ENCODE data around the gene TMEM165.
"Not testable (repeated sequence)": the region's sequence is repeated elsewhere in the genome, so short reads cannot be mapped to it uniquely, and the experiment has no call there.

The TMEM165 gene, protein sequence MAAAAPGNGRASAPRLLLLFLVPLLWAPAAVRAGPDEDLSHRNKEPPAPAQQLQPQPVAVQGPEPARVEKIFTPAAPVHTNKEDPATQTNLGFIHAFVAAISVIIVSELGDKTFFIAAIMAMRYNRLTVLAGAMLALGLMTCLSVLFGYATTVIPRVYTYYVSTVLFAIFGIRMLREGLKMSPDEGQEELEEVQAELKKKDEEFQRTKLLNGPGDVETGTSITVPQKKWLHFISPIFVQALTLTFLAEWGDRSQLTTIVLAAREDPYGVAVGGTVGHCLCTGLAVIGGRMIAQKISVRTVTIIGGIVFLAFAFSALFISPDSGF

DNA sequence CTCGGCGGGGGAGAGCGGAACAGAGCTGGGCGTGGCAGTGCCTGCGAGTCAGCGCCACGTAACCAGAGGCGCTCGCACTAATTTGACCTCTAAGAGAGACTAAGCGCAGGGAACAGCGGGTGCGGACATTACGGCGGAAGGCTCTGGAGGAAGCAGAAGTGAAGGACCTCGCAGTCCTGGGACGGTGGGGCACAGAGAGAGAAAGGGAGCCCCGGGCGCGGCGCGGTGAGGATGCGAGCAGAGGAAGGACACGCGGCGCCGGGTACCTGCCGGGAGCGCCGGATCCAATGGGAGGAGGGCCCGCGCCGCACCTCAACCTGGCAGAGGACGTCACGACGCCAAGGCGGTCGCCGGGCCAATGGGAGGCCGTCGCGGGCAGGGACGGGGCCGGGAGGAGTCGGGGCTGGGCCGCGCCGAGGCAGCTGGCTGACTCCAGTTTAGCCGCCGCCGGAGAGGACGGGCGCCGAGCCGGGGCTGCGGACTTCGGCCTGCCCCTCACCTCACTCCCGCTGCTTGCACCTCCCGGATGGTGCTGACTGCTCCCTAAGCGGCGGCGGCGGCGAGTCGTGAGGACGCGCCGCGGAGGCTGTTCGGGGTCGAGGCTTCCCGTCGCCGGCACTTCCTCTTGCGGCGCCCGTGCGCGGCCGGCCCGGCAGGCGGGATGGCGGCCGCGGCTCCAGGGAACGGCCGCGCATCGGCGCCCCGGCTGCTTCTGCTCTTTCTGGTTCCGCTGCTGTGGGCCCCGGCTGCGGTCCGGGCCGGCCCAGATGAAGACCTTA, at the start of gene TMEM165:
TMEM165 (plus strand) TSS at position 429 of the 779 bp plus-strand sequence; CDS start at position 662, 233 bp downstream.
- TF ChIP-seq, protein P1, sequence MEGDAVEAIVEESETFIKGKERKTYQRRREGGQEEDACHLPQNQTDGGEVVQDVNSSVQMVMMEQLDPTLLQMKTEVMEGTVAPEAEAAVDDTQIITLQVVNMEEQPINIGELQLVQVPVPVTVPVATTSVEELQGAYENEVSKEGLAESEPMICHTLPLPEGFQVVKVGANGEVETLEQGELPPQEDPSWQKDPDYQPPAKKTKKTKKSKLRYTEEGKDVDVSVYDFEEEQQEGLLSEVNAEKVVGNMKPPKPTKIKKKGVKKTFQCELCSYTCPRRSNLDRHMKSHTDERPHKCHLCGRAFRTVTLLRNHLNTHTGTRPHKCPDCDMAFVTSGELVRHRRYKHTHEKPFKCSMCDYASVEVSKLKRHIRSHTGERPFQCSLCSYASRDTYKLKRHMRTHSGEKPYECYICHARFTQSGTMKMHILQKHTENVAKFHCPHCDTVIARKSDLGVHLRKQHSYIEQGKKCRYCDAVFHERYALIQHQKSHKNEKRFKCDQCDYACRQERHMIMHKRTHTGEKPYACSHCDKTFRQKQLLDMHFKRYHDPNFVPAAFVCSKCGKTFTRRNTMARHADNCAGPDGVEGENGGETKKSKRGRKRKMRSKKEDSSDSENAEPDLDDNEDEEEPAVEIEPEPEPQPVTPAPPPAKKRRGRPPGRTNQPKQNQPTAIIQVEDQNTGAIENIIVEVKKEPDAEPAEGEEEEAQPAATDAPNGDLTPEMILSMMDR (IDR thresholded peaks at IDR 0.05; ENCODE audit: insufficient read depth, low read depth, low read length, missing control alignments) = no peak
- H3K4me3 ChIP-seq (ENCODE audit: low read depth, low read length) = peak within 1 kb of the TSS; percentile 75
- peak; percentile 94 for DNase-seq (ENCODE audit: low read depth)

DNA sequence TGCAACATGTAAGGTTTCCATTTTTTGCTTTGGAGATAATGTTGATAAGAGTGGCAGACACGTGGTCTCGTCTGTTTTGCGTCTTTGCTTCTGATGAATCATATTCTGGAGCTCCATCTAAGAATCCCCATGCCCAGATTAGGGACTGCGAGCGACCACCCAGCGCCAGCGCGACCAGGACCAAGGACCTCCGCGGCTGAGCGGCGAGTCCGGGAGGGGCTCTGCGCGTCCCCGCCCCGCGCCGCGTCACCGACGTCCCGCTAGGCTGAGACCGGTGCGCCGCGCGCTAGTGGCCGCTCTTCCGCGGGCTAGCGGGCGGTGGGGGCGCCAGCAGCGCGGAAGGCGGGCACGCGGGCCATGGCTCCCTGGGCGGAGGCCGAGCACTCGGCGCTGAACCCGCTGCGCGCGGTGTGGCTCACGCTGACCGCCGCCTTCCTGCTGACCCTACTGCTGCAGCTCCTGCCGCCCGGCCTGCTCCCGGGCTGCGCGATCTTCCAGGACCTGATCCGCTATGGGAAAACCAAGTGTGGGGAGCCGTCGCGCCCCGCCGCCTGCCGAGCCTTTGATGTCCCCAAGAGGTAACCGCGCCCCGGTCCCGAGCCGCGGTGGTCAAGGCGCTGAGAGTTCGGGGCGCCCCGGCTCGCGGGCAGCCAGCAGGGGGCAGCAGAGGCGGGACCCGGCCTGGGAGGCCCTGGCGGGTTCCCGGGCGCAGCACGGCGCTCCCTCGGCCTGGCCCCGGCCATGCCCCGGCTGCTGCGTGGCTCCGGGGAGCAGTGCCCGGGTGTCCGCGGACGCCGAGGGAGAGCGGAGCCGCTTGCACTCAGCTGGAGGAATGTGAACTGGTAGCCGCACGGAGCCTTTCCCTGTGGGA, 49.5 kb upstream of the TMEM165 start, which contains the start of gene SRD5A3:
SRD5A3 (plus strand) TSS at position 263 of the 871 bp plus-strand sequence; CDS start at position 358, 95 bp downstream.
- TF ChIP-seq, protein P1 (IDR thresholded peaks at IDR 0.05; ENCODE audit: insufficient read depth, low read depth, low read length, missing control alignments) = peak; percentile 77
- H3K4me3 ChIP-seq (ENCODE audit: low read depth, low read length) = peak within 1 kb of the TSS; percentile 81
- peak; percentile 91 for DNase-seq (ENCODE audit: low read depth)

DNA sequence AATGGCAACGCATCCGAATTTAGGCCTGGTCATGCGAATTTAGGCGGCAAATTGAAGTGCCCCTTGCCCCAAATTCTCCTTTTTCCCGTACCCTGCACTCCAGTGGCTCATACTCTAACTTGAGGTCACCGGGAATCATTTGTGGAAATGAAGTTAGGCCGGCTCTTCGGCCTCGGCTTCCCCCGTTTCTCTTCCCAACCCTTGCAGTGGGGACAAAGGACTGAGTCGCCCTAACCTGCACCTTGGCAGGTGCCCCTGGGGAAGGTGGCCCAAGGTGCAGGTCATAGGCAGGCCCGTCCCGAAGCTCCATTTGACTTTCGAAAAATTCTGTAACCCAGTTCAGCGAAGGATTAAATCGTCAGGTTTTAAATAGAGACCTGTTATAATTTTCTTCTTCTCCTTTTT, 48.9 kb upstream of the TMEM165 start:
- TF ChIP-seq, protein P1 (IDR thresholded peaks at IDR 0.05; ENCODE audit: insufficient read depth, low read depth, low read length, missing control alignments) = no peak
- no peak for DNase-seq (ENCODE audit: low read depth)

DNA sequence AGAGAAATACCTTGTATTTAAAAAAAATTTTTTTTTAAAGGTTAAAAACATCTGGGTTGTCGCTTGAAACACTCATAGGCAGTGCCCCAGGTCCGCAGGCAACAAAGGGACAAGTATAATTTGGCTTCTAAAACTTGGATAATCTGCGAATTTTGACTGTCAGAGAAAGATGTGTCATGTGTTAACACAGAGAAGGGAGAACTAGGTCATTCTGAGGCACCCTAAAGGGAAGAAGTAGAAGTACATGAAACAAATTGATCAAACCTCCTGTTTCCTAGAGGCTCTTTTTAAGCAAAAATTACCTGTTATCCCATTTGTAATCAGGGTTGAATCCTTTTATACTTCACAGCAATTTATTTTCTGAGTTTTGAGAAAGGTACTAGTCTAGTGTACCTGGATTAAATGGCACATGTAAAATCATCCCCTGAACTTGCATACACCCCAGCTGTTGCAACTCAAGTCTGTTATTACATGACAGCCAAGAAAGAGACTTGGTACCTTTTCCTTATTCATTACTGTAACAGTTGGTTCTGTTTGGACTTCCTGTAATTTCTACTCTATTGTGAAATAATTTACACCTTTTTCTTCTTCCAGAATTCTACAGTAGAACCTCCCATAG, 48.0 kb upstream of the TMEM165 start:
- no peak for DNase-seq (ENCODE audit: low read depth)
- TF ChIP-seq, protein P1 (IDR thresholded peaks at IDR 0.05; ENCODE audit: insufficient read depth, low read depth, low read length, missing control alignments) = no peak
- H3K4me3 ChIP-seq (ENCODE audit: low read depth, low read length) = no peak overlapping the region

More for the DNA sequence above, 48.9 kb upstream of the TMEM165 start:
- H3K4me3 ChIP-seq (ENCODE audit: low read depth, low read length) = peak overlapping the region; percentile 81

DNA sequence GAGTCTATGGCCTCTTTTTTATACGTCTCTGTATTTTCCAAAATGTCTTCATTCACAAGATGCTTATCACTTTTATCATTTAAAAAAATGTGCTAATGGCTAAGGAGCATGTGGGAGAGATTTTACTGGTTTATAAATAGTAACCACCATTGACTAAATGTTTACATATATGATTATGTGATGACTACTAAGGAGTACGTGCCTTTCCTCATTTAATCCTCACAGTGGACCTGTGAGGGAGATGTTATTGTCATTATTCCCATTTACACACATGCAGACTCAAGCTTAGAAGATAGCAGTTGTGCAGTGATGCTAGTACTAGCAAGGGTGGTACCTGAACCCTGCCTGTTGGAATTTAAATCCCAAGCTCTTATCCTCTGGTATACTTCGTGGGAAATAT, 47.3 kb upstream of the TMEM165 start:
- TF ChIP-seq, protein P1 (IDR thresholded peaks at IDR 0.05; ENCODE audit: insufficient read depth, low read depth, low read length, missing control alignments) = no peak
- no peak for DNase-seq (ENCODE audit: low read depth)
- H3K4me3 ChIP-seq (ENCODE audit: low read depth, low read length) = no peak overlapping the region

DNA sequence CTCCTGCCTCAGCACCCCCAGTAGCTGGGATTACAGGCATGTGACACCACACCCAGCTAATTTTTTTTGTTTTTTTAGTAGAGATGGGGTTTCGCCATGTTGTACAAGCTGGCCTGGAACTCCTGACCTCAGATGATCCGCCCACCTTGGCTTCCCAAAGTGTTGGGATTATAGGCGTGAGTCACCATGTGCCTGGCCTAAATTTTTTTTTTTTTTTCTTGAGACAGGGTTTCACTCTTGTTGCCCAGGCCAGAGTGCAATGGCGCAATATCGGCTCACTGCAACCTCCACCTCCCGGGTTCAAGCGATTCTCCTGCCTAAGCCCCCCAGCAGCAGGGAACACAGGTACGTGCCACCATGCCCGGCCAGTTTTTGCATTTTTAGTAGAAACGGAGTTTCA, 44.9 kb upstream of the TMEM165 start:
- not testable (repeated sequence) for DNase-seq (ENCODE audit: low read depth); H3K4me3 ChIP-seq (ENCODE audit: low read depth, low read length)

Data from GM12865 (cell line).